NCI-H748 (cell line): ENCODE measurements around the gene PFKP.

Experiments used
- DNase-seq: peaks from one replicate; lab custom pipeline; 2025; ENCODE audit not compliant: unreplicated experiment; lab: John Stamatoyannopoulos, UW

PFKP gene

DNA sequence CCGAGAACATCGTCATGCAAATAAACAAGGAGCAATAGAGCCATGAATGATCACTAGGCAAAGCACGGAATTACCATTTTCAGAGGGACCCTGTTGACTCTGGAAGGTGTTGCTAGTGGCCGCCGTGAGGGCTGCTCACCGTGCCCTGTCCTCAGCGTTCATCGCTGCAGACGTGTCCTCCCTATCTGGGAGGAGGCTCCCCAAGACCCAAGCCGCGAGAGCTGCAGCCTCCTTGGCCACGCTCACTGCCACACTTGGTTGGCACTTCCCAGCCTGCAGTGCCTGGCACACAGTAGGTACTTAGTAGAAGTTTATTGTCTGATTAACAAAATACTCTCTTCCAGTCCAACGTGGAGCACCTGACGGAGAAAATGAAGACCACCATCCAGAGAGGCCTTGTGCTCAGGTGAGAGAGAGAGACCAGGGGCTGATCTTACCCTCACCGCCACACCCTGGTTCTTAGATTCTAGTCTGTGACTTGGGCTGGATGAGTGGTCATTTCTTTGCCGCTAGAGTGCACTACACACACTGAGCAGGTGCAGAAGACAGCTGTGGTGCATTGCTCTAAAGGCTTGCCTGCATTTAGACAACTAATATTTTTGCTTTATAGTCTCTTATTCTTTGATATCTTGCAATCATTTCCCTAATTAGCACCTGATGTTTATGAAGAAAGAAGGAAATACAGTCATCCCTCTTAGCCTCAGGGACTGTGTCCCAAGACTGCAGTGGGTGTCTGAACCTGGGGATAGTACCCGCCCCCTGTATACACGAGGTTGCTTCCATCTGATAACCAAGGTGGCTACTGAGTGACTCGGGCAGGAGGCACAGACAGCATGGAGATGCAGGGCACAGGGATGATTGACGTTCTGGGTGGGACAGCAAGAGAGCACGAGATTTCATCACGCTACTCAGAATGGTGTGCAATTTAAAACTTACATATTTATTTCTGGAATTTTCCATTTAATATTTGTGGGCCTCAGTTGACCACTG lies 65.0 kb downstream of the PFKP start:
- DNase-seq: no peak

DNA sequence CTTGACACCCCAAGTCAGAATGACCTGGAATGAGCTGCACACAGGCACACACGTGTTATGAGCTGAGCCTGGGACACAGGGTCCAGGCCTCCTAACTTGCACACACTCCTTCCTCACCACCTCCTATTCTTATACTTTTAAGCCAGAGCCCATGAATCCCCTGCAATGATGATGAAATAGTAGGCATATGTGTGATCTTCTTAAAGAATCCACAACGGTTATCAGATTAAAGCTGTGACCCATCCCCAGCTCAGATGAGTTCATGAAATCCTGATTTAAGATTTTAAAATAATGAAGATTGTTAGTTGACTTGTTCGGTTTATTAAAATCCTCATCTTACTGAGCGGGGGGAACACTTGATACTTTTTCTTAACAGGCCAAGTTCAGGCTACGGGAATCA lies 66.6 kb downstream of the PFKP start:
- DNase-seq: no peak

DNA sequence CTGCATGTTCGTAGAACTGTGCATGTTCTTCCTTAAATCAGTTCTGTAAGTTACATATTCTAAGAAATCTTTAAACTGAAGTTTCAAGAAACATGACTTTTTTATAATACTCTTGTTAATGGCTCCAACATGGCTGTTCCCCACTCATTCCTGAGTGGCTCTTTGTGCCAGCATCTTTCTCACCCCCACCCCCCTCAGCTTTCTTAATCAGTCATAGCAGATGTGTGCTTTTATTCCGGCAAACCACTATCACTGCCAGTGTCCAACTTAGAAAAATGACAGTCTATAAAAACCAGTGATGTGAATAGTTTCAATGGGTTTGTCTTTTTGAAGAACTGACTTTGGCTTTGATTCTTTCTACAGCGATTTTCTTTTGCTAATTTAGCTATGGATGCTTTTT lies 67.7 kb downstream of the PFKP start:
- DNase-seq: no peak

DNA sequence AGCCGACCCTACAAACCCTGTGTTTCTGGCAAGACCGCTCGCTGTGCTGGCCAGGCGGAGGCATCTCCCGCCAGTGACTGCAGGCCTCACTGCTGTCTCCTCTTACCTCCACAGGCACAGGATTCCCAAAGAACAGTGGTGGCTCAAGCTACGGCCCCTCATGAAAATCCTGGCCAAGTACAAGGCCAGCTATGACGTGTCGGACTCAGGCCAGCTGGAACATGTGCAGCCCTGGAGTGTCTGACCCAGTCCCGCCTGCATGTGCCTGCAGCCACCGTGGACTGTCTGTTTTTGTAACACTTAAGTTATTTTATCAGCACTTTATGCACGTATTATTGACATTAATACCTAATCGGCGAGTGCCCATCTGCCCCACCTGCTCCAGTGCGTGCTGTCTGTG lies 69.0 kb downstream of the PFKP start:
- DNase-seq: no peak

- no peak for DNase-seq
These were observed 69.6 kb downstream of the PFKP start for GRCh38 chr10:3136763-3137611.

DNA sequence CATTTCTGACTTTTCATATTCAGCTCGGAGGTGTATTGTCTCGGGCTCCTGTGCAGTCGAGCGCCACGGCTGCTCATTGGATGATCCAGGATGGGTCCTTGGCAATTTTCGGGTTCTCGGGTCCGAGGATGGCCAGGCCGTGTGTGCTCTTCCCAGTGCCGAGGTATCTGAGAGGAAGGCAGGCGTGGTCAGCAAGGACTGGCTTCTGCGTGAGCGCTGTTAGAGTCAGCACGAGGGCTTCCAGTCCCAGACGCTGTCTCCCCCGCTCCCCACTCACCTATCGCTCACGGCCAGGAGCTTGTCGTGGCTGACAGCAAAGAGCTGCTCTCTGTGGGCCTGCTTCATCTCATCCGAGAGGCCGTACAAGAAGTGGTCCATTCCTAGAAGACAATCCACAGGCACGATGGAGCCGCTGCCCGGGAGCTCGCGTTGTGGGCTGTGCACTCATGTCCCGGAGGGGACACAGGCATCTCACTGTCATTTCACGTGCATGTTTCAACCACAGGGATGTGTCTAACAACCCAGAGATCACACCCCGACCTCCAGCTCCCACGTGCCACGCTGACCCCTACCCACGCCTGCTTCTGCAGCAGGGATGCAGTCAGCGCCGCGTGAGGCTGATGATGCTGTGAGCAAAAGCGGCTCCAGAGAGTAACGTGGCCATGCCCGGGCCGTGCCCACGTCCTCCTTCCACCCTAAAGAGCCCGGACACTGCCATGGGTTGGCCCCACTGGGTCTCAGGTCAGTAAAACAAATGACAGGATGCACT lies 70.8 kb downstream of the PFKP start:
- no peak for DNase-seq

- DNase-seq: no peak
These were observed 72.0 kb downstream of the PFKP start for GRCh38 chr10:3139216-3139910.

GRCh38 chr10:3140280-3140679 lies 72.9 kb downstream of the PFKP start:
- DNase-seq: no peak

DNA sequence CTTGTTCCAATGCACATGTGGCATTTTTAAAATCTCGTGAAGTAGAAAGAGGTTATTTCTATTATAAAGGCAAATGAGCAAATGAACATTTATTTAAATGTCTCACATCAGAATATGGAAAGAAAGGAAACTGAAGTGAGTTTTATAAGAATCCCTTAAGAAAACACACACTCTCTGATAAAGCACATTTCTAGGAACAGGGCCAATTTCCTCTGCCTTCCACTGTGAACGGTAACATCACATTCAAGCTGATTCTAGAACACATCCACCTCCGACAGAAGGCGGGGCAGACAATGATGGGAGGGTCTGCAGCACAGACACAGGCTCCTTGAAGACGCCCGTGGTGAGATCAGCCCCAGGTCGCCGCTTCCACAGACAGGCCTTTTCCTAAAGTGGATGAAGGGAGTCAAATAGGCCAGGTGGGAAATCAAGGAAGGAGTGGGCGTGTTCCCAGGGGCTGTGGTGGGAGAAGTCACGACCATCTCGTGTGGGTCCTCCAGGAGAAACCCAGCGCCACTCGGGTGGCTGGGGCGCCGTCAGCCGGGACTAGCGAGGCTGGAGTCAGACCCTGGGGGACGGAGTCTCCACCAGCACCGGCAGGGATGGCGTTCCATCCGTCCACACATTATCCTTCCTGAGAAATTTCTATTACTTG lies 74.1 kb downstream of the PFKP start:
- DNase-seq: no peak

DNA sequence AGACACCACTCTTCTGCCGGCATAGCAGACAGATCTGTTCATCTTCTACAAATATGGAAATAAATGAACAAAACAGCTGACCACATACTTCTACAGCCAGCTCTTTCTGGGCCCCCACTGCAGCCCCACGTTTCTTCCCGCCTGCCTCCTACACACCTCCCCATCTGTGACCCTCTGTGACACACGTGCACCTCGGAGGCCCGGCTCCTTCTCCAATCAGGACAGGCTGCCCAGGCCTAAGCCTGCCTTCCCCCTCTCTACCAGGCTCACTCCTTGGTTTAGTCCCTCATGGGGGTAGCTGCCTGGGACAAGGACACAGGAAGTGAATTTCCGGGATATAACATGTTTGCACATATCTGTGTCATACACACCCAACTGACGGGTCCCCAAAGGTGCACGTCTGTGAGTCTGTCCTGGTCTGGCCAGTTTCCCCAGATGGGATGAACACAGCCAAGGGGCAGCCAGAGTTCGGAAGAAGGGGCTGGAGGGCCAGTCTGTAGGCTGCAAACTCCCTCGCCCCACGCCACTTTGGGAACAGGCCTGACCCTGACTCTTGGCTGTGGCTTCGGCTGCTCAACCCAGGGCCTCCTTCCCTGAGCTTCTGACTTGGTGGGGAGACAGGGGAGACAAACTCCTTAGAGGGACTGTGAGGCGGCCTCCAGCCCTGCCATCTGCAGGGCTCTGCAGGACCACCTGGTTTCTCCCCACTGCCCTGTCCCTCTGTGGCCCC lies 75.0 kb downstream of the PFKP start:
- DNase-seq: no peak

DNA sequence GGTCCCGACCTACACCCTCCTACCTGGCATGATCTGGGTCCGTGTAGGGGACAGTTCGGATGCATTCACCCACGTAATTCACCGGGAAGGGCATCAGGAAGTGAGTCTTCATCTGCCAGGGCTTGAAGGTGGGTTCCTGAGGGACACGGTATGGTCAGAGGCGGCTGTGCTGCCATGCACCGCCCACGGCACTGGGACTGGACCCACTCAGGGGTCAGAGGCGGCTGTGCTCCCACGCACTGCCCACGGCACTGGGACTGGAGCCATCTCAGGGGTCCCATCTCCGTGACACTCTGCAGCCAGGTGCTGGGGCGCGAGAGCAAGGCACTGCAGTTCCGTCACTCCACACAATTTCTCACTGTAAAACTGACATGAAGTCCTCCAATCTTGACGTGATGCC lies 76.0 kb downstream of the PFKP start:
- DNase-seq: no peak

DNA sequence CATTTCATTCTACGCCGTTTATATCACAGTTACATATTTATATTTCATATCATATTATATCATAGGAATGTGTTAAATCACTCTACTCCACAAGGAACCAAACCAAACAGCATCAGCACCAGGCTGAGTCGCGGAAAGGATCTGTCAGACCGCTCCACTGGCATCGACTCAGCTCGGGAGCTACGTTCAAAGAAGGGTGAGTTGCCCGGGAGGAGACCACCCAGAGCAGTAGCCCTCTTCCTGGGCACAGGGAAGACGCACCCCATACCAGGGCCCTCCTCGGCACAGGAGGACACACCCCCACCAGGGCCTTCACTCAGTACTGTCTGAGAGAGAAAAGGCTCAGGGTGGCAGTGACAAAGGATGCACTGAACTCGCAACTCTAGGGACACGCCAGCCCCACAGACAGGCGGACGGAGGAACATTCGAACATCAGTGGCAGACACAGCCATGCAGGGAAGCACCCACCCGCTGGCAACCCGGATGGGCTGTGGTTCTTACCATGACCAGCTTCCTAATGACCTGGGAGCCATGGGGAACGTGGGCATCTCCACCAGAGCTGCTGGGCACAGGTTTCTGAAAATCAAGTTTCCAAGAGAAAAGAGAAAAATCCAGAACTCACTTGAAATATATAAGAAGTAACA lies 76.6 kb downstream of the PFKP start:
- no peak for DNase-seq

DNA sequence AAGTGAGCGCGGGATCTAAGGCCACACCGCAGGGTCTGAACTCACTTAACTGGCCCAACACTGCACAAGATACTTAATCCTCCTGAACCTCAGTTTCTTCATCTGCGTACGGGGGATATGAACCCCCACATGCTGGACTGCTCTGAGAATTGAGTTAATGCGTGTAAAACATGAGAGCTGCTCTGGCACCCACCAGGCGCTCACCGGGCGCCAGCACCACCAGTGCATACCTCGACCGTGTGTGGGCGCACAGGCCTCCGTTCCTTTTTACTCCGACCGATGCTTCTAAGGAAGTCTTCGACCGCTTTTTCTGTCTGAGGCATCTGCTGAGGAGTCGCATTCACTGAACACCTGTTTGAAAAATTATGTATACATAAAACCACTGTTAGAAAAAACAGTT lies 78.0 kb downstream of the PFKP start:
- no peak for DNase-seq

DNA sequence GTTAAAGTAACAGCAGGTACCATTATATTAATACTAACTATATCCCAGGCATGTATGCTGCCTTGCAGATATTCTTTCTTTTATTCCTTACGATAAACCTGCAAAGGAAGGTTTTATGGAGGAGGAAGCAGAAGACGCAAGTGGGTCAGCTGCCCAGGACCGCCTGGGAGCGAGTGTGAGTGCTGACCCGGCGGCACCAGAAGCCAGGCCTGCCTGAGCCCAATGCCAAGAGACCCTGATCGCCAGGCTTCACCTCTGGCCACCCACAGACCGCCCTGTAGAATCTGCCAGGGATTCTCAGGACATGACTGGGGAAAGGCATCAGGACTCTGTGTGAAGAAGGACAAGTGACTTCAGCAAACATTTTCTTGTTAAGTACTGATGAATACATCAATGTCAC lies 78.9 kb downstream of the PFKP start:
- DNase-seq: no peak

- no peak for DNase-seq
These were observed 79.9 kb downstream of the PFKP start for GRCh38 chr10:3147117-3147820.

GRCh38 chr10:3148041-3148440 lies 80.7 kb downstream of the PFKP start:
- DNase-seq: no peak

DNA sequence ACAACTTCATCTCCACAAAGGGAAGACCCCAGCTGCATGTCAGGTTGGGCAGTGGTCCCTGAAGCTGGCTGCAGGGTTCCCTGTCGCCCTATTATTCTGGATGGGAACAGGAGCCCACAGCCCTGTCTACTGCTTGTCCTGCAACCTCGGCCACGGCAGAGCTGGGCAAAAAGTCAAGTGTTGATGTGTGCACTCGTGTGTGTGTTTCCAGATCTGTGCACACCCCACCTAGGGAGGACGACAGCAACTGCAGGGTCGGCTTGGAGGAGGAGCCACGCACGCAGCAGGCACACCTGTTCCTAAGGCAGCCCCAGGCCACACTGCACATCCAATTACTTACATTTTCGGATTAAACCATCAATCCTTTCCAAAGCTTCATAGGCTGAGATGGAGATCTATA lies 81.6 kb downstream of the PFKP start:
- DNase-seq: no peak

- no peak for DNase-seq
These were observed 82.6 kb downstream of the PFKP start for GRCh38 chr10:3149918-3150317.
